HG02981 (cell line): ENCODE measurements around the gene LMAN2.
"Not testable (repeated sequence)": the region's sequence is repeated elsewhere in the genome, so short reads cannot be mapped to it uniquely, and the experiment has no call there.

ENCODE experiments used
- ATAC-seq: cut with Tn5 transposase; IDR thresholded peaks from one replicate; pipeline ENCODE4 v1.9.1; 2021; ENCODE audit warnings: mild to moderate bottlenecking, moderate library complexity; ENCODE audit not compliant: unreplicated experiment

LMAN2 gene

GRCh38 chr5:177349762-177350161 lies 1.7 kb downstream of the LMAN2 start:
- ATAC-seq = no peak

GRCh38 chr5:177349362-177349647 lies 2.2 kb downstream of the LMAN2 start:
- ATAC-seq = no peak

GRCh38 chr5:177347699-177348098 lies 3.8 kb downstream of the LMAN2 start:
- no peak for ATAC-seq

GRCh38 chr5:177346820-177347219 lies 4.6 kb downstream of the LMAN2 start:
- no peak for ATAC-seq

DNA sequence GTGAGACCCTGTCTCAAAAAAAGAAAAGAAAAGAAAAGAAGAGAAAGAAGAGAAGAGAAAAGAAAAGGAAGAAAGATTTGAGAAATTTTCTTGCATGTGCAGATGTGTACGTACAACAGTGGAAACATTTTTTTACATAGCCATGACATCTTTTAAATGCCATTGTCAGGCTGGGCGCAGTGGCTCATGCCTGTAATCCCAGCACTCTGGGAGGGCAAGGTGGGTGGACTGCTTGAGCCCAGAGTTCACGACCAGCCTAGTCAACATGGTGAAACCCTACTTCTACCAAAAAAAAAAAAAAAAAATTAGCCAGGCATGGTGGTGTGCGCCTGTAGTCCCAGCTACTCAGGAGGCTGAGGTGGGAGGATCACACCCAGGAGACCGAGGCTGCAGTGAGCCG lies 6.6 kb downstream of the LMAN2 start:
- no peak for ATAC-seq

- no peak for ATAC-seq
Measured at GRCh38 chr5:177343777-177344176, 7.7 kb downstream of the LMAN2 start.

DNA sequence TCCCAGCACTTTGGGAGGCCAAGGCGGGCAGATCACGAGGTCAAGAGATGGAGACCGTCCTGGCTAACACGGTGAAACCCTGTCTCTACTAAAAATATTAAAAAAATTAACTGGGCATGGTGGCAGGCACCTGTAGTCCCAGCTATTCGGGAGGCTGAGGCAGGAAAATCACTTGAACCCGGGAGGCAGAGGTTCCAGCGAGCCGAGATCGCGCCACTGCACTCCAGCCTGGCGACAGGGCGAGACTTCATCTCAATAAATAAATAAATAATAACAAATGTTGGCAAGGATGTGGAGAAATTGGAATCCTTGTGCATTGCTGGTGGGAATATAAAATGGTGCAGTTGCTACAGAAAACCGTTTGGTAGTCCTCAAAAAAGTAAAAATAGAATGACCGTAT lies 8.5 kb downstream of the LMAN2 start:
- ATAC-seq = not testable (repeated sequence)

GRCh38 chr5:177339107-177339638 lies 12.3 kb downstream of the LMAN2 start:
- ATAC-seq = no peak

GRCh38 chr5:177338251-177339106 lies 13.0 kb downstream of the LMAN2 start:
- ATAC-seq = no peak

DNA sequence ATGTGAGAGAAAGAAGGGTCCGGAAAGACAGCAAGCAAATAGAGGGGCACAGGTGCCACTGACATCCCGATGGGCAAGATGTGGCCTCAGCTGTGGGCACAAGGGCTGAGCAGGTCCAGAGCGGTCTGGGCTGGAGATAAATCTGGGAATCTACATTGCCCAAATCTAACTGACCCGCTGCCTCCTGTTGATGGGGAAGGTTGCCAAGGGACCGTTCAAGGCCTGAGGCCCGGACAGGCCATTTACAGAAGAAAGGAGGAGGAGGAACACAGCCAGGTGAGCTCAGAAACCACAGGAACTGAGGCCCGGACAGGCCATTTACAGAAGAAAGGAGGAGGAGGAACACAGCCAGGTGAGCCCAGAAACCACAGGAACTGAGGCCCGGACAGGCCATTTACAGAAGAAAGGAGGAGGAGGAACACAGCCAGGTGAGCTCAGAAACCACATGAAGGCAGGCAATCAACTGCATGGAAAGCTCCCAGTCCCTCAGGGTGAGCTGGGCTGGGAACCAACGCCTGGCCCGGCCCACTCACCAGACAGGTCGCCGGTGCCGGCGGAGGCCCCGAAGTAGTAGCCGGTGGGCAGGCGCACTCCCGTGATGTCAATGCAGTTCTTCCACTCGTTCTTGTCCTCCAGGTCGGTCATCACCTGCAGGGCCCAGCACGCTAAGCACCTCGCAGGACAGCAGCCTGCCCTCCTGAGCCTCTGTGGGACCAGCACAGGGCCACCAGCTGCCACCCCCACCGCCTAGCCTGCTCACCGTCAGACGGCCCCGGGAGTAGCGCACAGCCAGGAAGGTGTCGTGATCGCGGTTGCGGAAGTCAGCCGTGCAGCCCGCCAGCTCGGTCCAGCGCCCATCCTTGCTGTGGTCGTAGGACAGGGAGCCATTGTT lies 14.6 kb downstream of the LMAN2 start:
- ATAC-seq = no peak

GRCh38 chr5:177336112-177336511 lies 15.4 kb downstream of the LMAN2 start:
- ATAC-seq = no peak

DNA sequence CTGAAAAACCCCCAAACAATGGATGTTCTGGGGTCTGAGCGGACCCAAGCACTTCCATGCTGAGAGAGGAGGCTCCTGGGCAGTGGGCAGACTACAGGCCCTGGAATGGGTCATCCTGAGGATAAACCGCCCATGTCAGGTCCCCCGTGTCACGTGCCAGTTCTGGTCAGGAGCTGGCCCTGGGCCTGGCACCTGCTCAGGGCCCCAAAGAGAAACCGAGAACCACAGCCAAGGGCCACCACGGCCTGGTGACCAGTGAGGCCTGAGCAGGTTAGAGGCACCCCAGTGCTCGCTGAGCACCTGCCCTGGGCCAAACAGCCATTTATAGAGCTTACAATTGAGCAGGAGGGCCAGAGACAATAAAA lies 15.8 kb downstream of the LMAN2 start:
- no peak for ATAC-seq

GRCh38 chr5:177334781-177335700 lies 16.4 kb downstream of the LMAN2 start:
- no peak for ATAC-seq

DNA sequence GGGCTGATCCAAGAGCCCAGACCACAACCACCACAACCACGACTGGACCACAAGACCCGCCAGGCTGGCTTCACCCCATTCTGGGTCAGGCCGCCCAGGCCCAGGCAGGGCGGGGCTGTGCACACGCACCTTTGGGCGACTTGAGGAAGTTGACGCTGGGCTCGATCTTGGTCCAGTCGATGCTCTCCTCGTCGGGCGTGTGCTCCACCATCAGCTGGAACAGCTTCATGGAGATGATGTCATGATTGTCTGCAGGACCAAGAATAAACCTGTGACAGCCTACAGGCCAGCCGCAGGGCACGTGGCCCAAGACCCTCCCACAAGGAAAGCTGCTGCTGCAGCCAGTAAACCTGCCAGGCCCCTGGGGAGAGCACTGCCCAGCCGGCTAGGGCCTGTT lies 17.3 kb downstream of the LMAN2 start:
- no peak for ATAC-seq

GRCh38 chr5:177333420-177334154 lies 17.9 kb downstream of the LMAN2 start:
- no peak for ATAC-seq

- ATAC-seq = no peak
Measured at GRCh38 chr5:177332896-177333260, 18.6 kb downstream of the LMAN2 start.

DNA sequence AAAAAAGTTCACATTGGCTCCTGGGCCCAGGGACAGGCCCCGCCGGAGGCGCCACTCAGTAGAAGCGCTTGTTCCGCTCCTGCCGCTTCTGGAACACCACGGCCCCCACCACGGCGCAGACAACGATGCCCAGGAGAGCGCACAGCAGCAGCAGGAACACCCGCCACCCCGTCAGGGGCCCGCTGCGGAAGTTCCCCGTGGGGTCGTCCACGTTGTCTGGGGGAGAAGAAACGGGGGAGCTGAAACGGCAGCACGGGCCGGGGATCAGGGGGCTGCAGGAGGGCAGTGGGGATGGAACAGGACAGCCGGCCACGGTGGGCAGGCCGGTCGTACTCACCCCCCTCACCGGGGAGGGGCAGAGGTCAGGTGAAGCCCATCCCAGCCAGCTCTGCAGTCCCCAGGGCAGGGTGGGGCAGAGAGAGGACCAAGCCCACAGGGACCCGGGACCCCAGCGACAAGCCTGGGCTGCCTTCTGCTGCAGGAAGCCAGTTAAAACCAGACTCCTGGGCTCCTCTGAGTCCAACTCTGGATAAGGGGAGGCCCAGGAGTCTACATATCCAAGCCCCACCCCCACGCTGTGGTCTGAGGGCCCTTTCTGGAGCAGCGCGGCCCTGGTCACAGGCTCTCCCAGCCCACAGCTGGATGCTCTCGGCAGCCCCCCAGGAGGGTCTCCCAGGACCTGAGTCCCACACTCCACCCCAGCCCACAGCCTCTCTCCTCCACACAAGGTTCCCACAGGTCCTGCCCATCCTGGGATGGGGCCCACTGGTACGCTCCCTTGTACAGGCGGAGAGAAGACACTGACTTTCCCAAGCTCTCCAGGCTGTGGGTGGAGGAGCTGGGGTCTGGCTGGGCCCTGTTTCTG lies 19.2 kb downstream of the LMAN2 start:
- ATAC-seq = no peak

- no peak for ATAC-seq
Measured at GRCh38 chr5:177330991-177331842, 20.3 kb downstream of the LMAN2 start.
